Endothelial cell of umbilical vein (primary cell): ENCODE data around the gene COPRS. TPM values are rescaled to one million over a fixed set of nuclear protein-coding genes. Genes with fewer than 3 reads are reported as not detected.

Source experiments
- BruUV-seq: library from RNA; stranded (reverse); fragments of 400-500 nt; replicated peaks from 2 replicates; lab custom pipeline; 2021; lab: Mats Ljungman, UMichigan
- CTCF ChIA-PET: fragments of 300-600, 350-600 bp; sonication (Branson Sonifier 250); formaldehyde crosslinking; loops from one replicate; lab custom pipeline; 2021; ENCODE audit warnings: antibody characterized with exemption, inconsistent platforms; lab: Charles Lee
- POLR2A ChIA-PET: fragments of 300-600, 350-600 bp; sonication (Branson Sonifier 250); formaldehyde crosslinking; loops from one replicate; lab custom pipeline; 2021; ENCODE audit warnings: antibody characterized with exemption, inconsistent platforms; lab: Charles Lee
- DNase-seq: peaks from one replicate; pipeline ENCODE4 v3.0.0-alpha.2; 2011; ENCODE audit warnings: low read depth, low spot score
- FAIRE-seq: peaks from 2 replicates; lab custom pipeline; 2011; peaks lifted over from hg19 to GRCh38; lab: Jason Lieb, UNC
- H2AFZ ChIP-seq: 2 replicates; pipeline ENCODE4 v1.6.0; 2012; ENCODE audit warnings: low read depth, low read length, control low read depth, inconsistent platforms
- H3K27ac ChIP-seq: 2 replicates; pipeline ENCODE4 v1.5.1; 2011; ENCODE audit warnings: low read depth, mild to moderate bottlenecking, control low read depth, low read length, moderate library complexity; ENCODE audit not compliant: insufficient read depth
- H3K27me3 ChIP-seq, 2 experiments: 2 replicates each; pipeline versions ENCODE4 v1.6.0 to v1.6.1; 2011; ENCODE audit warnings: low read length in 2 of 2, mixed read lengths in 1 of 2; ENCODE audit not compliant: control insufficient read depth in 2 of 2, insufficient read depth in 2 of 2
- H3K36me3 ChIP-seq, 2 experiments: 2 replicates in 1 of 2; 3 replicates in 1 of 2; pipeline ENCODE4 v1.5.1; 2011; ENCODE audit warnings: low read length in 2 of 2, mild to moderate bottlenecking in 1 of 2, moderate library complexity in 1 of 2; ENCODE audit not compliant: control insufficient read depth in 2 of 2, insufficient read depth in 2 of 2; ENCODE audit errors: extremely low read depth in 1 of 2
- H3K4me1 ChIP-seq: 3 replicates; pipeline ENCODE4 v1.5.1; 2011; ENCODE audit warnings: mild to moderate bottlenecking, low read length; ENCODE audit not compliant: control insufficient read depth, insufficient read depth; ENCODE audit errors: extremely low read depth
- H3K4me2 ChIP-seq: 2 replicates; pipeline ENCODE4 v1.6.1; 2011; ENCODE audit warnings: low read length, control low read depth, mixed read lengths; ENCODE audit not compliant: insufficient read depth
- H3K4me3 ChIP-seq, 3 experiments: fragments of 200-600 bp in 1 of 3; sonication (generic), shearing (Covaris generic) in 1 of 3; replicated peaks in 1 of 3; 2 replicates each; pipeline ENCODE4 v1.5.1; 2011 to 2016; ENCODE audit warnings: control low read depth in 3 of 3, low read length in 3 of 3, mild to moderate bottlenecking in 2 of 3, inconsistent platforms in 1 of 3, low read depth in 1 of 3, moderate library complexity in 1 of 3; ENCODE audit not compliant: insufficient read depth in 1 of 3
- H3K79me2 ChIP-seq: 2 replicates; pipeline ENCODE4 v1.6.0; 2012; ENCODE audit warnings: low read length, inconsistent platforms; ENCODE audit not compliant: control insufficient read depth, insufficient read depth
- H3K9ac ChIP-seq: replicated peaks from 2 replicates; pipeline ENCODE3; 2011; ENCODE audit warnings: low read length, control low read depth; ENCODE audit not compliant: insufficient read depth; ENCODE audit errors: extremely low read depth
- H3K9me1 ChIP-seq: replicated peaks from 3 replicates; pipeline ENCODE4 v1.6.0; 2011; ENCODE audit warnings: mild to moderate bottlenecking, low read length; ENCODE audit not compliant: control insufficient read depth, insufficient read depth; ENCODE audit errors: extremely low read depth
- H3K9me3 ChIP-seq: replicated peaks from 2 replicates; pipeline ENCODE4 v1.5.1; 2012; ENCODE audit warnings: low read length, inconsistent platforms; ENCODE audit not compliant: control insufficient read depth, insufficient read depth
- H4K20me1 ChIP-seq: replicated peaks from 2 replicates; pipeline ENCODE3; 2011; ENCODE audit warnings: mild to moderate bottlenecking, low read length; ENCODE audit not compliant: control insufficient read depth, insufficient read depth; ENCODE audit errors: extremely low read depth
- CTCF ChIP-seq, 2 donors: IDR thresholded peaks; 1 replicate in 1 of 2; 2 replicates in 1 of 2; pipeline ENCODE4 v1.5.1; 2011; ENCODE audit warnings: low read length in 2 of 2, mild to moderate bottlenecking in 2 of 2, moderate library complexity in 2 of 2, control low read depth in 1 of 2, inconsistent platforms in 1 of 2, low read depth in 1 of 2; ENCODE audit not compliant: insufficient read depth in 1 of 2; ENCODE audit errors: extremely low read depth in 1 of 2
- EZH2 ChIP-seq: IDR thresholded peaks from 2 replicates; pipeline ENCODE4 v1.6.1; 2012; ENCODE audit warnings: borderline replicate concordance, low read depth, mild to moderate bottlenecking, moderate library complexity, low read length, inconsistent platforms; ENCODE audit not compliant: severe bottlenecking
- FOS ChIP-seq: IDR thresholded peaks from 2 replicates; pipeline ENCODE4 v1.6.1; 2011; ENCODE audit warnings: mild to moderate bottlenecking, low read length, moderate library complexity, borderline replicate concordance; ENCODE audit not compliant: insufficient read depth
- GATA2 ChIP-seq: IDR thresholded peaks from 2 replicates; pipeline ENCODE4 v1.7.0; 2011; ENCODE audit warnings: low read depth, mild to moderate bottlenecking, moderate library complexity, mixed read lengths, low read length; ENCODE audit not compliant: insufficient read length, insufficient read depth
- JUN ChIP-seq: IDR thresholded peaks from 2 replicates; pipeline ENCODE4 v1.6.1; 2011; ENCODE audit warnings: borderline replicate concordance, low read depth; ENCODE audit not compliant: insufficient read length, insufficient read depth
- MAX ChIP-seq: IDR thresholded peaks from 2 replicates; pipeline ENCODE4 v1.6.1; 2011; ENCODE audit not compliant: insufficient read depth, insufficient read length
- MYC ChIP-seq: IDR thresholded peaks from one replicate; pipeline ENCODE4 v1.6.1; 2011; ENCODE audit warnings: mild to moderate bottlenecking, low read depth, low read length
- POLR2A ChIP-seq: IDR thresholded peaks from 2 replicates; pipeline ENCODE4 v1.6.1; 2012; ENCODE audit warnings: low read depth, mild to moderate bottlenecking, control low read depth, low read length
- POLR2AphosphoS5 ChIP-seq: IDR thresholded peaks from 2 replicates; pipeline ENCODE4 v1.6.1; 2012; ENCODE audit warnings: low read depth, mild to moderate bottlenecking, control low read depth, low read length, moderate library complexity; ENCODE audit not compliant: insufficient read depth
- dilution Hi-C: fragments of 300-500 bp; cut with MboI; formaldehyde crosslinking; loops from one replicate; pipeline ENCODE4 v1.15.0; 2019; ENCODE audit warnings: low sequenced_read_pairs; ENCODE audit not compliant: extremely low pct_ligation_motif_present
- intact Hi-C: fragments of 100-400 bp; cut with micrococcal nuclease; formaldehyde crosslinking; loops from one replicate; pipeline ENCODE4 v1.10.0; 2022
- polyA plus RNA-seq, 4 experiments: library from polyadenylated mRNA; depleted of rRNA in 3 of 4; stranded (reverse) in 3 of 4; unstranded in 1 of 4; fragments of >200 nt; gene quantifications; 2 replicates each; pipeline versions ENCODE4 v1.2.1 to v1.2.3, GENCODE V29; 2011 to 2012; ENCODE audit warnings: missing spikeins in 1 of 4
- total RNA-seq: library from RNA; stranded (reverse); gene quantifications from 2 replicates; pipeline ENCODE4 v1.2.3, GENCODE V29; 2021

The COPRS gene
- total and polyA plus RNA-seq, 2 donors (not counting 3 experiments of a cell fraction or from before 2014, with no cell fraction given): 43.1 to 48.0 TPM

- Histone ChIP-seq H3K9ac (no peak overlapping the region), H3K4me2 (no peak overlapping the region), H3K79me2 (no peaks in the 10 kb centered on the region), H4K20me1 (no peaks in the 10 kb centered on the region), H3K27me3 (no peaks in the 10 kb centered on the region), H3K4me1 (no peaks in the 10 kb centered on the region), H2AFZ (no peak overlapping the region), H3K4me3 (no peak overlapping the region), H3K9me1 (no peaks in the 10 kb centered on the region), H3K9me3 (no peaks in the 10 kb centered on the region), H3K36me3 (no peaks in the 10 kb centered on the region), H3K27ac (no peak overlapping the region)
- POLR2A ChIA-PET: interaction anchor here (0.5 kb wide), 1 partner anchor 9 kb away, joined by 5 read pairs; no protein-coding TSS in a partner anchor
- TF ChIP-seq GATA2: no peak
- no peak for TF ChIP-seq CTCF (IDR thresholded peaks at IDR 0.05; ENCODE audit: extremely low read depth in 1 of 2, insufficient read depth in 1 of 2, low read depth in 1 of 2, low read length in 2 of 2)
- no peak for TF ChIP-seq EZH2
- no peak for TF ChIP-seq POLR2A
- TF ChIP-seq MYC: no peak
- TF ChIP-seq JUN: no peak
- TF ChIP-seq POLR2AphosphoS5: no peak
- no peak for TF ChIP-seq MAX
- no peak for TF ChIP-seq FOS
- no TSS peak for BruUV-seq
- dilution Hi-C loops: loop anchor here (25.0 kb wide), 1 partner anchor 171 kb away; no protein-coding TSS in a partner anchor
- intact Hi-C loops: no loop called here
- CTCF ChIA-PET: no interaction called here
- DNase-seq (no peak), FAIRE-seq (no peak)
Observed at GRCh38 chr17:31807846-31808245, 51.2 kb downstream of the COPRS start.
